Neural cell (in vitro differentiated cells): Measurements from ENCODE around the gene SP5. TPM values are rescaled to one million over a fixed set of nuclear protein-coding genes. Genes with fewer than 3 reads are reported as not detected.

ENCODE experiments used
- H2AFZ ChIP-seq: fragments of 200-600, 300-800 bp; sonication (generic), shearing (Covaris generic); 2 replicates; pipeline ENCODE4 v1.6.0; 2014; ENCODE audit warnings: low read depth, mild to moderate bottlenecking, antibody characterized with exemption, low read length, moderate library complexity
- H3F3A ChIP-seq: fragments of 200-600 bp; shearing (Covaris generic); 2 replicates; pipeline ENCODE4 v1.6.1; 2016; ENCODE audit warnings: mild to moderate bottlenecking, moderate library complexity, mixed read lengths, antibody characterized with exemption, low read length; ENCODE audit not compliant: insufficient read depth, poor library complexity, severe bottlenecking
- H3K27ac ChIP-seq: fragments of 200-600, 300-800 bp; sonication (generic), shearing (Covaris generic); 2 replicates; pipeline ENCODE4 v1.5.1; 2014; ENCODE audit warnings: mild to moderate bottlenecking, low read length, moderate library complexity
- H3K27me3 ChIP-seq: fragments of 300-800, 200-600 bp; sonication (generic), shearing (Covaris generic); 2 replicates; pipeline ENCODE4 v1.6.0; 2014; ENCODE audit warnings: mild to moderate bottlenecking, low read depth, low read length, moderate library complexity; ENCODE audit not compliant: insufficient read depth
- H3K36me3 ChIP-seq: fragments of 300-800, 200-600 bp; sonication (generic), shearing (Covaris generic); 2 replicates; pipeline ENCODE4 v1.5.1; 2014; ENCODE audit warnings: mild to moderate bottlenecking, antibody characterized with exemption, low read length, moderate library complexity; ENCODE audit not compliant: insufficient read depth
- H3K4me2 ChIP-seq: fragments of 300-800, 200-600 bp; sonication (generic), shearing (Covaris generic); 2 replicates; pipeline ENCODE4 v1.6.0; 2014; ENCODE audit warnings: mild to moderate bottlenecking, low read length
- H3K4me3 ChIP-seq: fragments of 300-800, 200-600 bp; sonication (generic), shearing (Covaris generic); 2 replicates; pipeline ENCODE4 v1.5.1; 2014; ENCODE audit warnings: mild to moderate bottlenecking, low read length, moderate library complexity
- H3K79me2 ChIP-seq: fragments of 200-600 bp; shearing (Covaris generic); replicated peaks from 2 replicates; pipeline ENCODE4 v1.6.0; 2014; ENCODE audit warnings: mild to moderate bottlenecking, low read length, moderate library complexity; ENCODE audit not compliant: insufficient read depth
- H3K9ac ChIP-seq: fragments of 300-800, 200-600 bp; sonication (generic), shearing (Covaris generic); 2 replicates; pipeline ENCODE4 v1.6.1; 2016; ENCODE audit warnings: mild to moderate bottlenecking, low read length, mixed read lengths
- H3K9me2 ChIP-seq: fragments of 200-600 bp; shearing (Covaris generic); 2 replicates; pipeline ENCODE4 v1.6.1; 2016; ENCODE audit warnings: mild to moderate bottlenecking, low read length, mixed read lengths; ENCODE audit not compliant: insufficient read depth
- H3K9me3 ChIP-seq: fragments of 200-600, 300-800 bp; sonication (generic), shearing (Covaris generic); 2 replicates; pipeline ENCODE4 v1.6.1; 2016; ENCODE audit warnings: mild to moderate bottlenecking, mixed run types, low read length, moderate library complexity, mixed read lengths
- H4K20me1 ChIP-seq: fragments of 200-600 bp; shearing (Covaris generic); 2 replicates; pipeline ENCODE4 v1.6.1; 2016; ENCODE audit warnings: mild to moderate bottlenecking, mixed run types; ENCODE audit not compliant: insufficient read depth
- CTCF ChIP-seq: fragments of 450-650 bp; IDR thresholded peaks from 2 replicates; pipeline ENCODE4 v1.5.1; 2014; ENCODE audit warnings: antibody characterized with exemption, mild to moderate bottlenecking, moderate library complexity; ENCODE audit not compliant: poor library complexity, severe bottlenecking
- EP300 ChIP-seq: fragments of 450-650 bp; conservative IDR thresholded peaks from 2 replicates; pipeline ENCODE4 v1.6.1; 2014; ENCODE audit warnings: antibody characterized with exemption, mild to moderate bottlenecking, moderate library complexity; ENCODE audit not compliant: poor library complexity, severe bottlenecking
- EZH2 ChIP-seq: fragments of 200-600, 300-800 bp; shearing (Covaris generic), sonication (generic); IDR thresholded peaks from 2 replicates; pipeline ENCODE4 v1.6.1; 2014; ENCODE audit warnings: antibody characterized with exemption, low read length, borderline replicate concordance, mild to moderate bottlenecking; ENCODE audit not compliant: insufficient read depth, poor library complexity, severe bottlenecking
- MXI1 ChIP-seq: fragments of 450-650 bp; conservative IDR thresholded peaks from 2 replicates; pipeline ENCODE4 v1.6.1; 2014; ENCODE audit warnings: antibody characterized with exemption, mild to moderate bottlenecking; ENCODE audit not compliant: poor library complexity, severe bottlenecking
- POLR2AphosphoS5 ChIP-seq: IDR thresholded peaks from 2 replicates; pipeline ENCODE4 v1.6.1; 2012
- RAD21 ChIP-seq: fragments of 450-650 bp; conservative IDR thresholded peaks from 2 replicates; pipeline ENCODE4 v1.6.1; 2014; ENCODE audit warnings: antibody characterized with exemption, mild to moderate bottlenecking, moderate library complexity
- REST ChIP-seq: IDR thresholded peaks from 2 replicates; pipeline ENCODE4 v1.6.1; 2012; ENCODE audit warnings: borderline replicate concordance
- SMC3 ChIP-seq: fragments of 450-650 bp; conservative IDR thresholded peaks from 2 replicates; pipeline ENCODE4 v1.6.1; 2014; ENCODE audit warnings: antibody characterized with exemption, mild to moderate bottlenecking, moderate library complexity; ENCODE audit not compliant: poor library complexity
- TAF1 ChIP-seq: IDR thresholded peaks from 2 replicates; pipeline ENCODE4 v1.6.1; 2012; ENCODE audit warnings: low read depth
- polyA plus RNA-seq: library from polyadenylated mRNA; depleted of rRNA; stranded (reverse); fragments of >200 nt; gene quantifications from 2 replicates; pipeline ENCODE4 v1.2.3, GENCODE V29; 2014

Gene SP5
- polyA plus RNA-seq, 1 donor from 2014 or later, result 0.15 TPM

GRCh38 chr2:170761572-170761971 is 46.4 kb downstream of the SP5 start:
- no peak overlapping the region for H3K27ac ChIP-seq
- H3K4me2 ChIP-seq, result no peak overlapping the region
- TF ChIP-seq REST, result no peak
- no peak for TF ChIP-seq EZH2
- TF ChIP-seq TAF1, result no peak
- no peak for TF ChIP-seq MXI1
- no peak for TF ChIP-seq RAD21
- H2AFZ ChIP-seq, result no peak overlapping the region
- no peaks in the 10 kb centered on the region for H4K20me1 ChIP-seq
- H3K4me3 ChIP-seq, result no peak overlapping the region
- no peaks in the 10 kb centered on the region for H3K27me3 ChIP-seq
- H3K79me2 ChIP-seq, result no peaks in the 10 kb centered on the region
- H3K9ac ChIP-seq, result no peak overlapping the region
- no peaks in the 10 kb centered on the region for H3F3A ChIP-seq
- no peaks in the 10 kb centered on the region for H3K9me2 ChIP-seq
- H3K9me3 ChIP-seq, result no peaks in the 10 kb centered on the region
- H3K36me3 ChIP-seq, result no peaks in the 10 kb centered on the region

- Histone ChIP-seq H3K4me2 (no peak overlapping the region), H3K79me2 (no peaks in the 10 kb centered on the region), H3K27ac (no peak overlapping the region), H3K27me3 (no peaks in the 10 kb centered on the region), H3K9me3 (no peaks in the 10 kb centered on the region), H3K4me3 (no peak overlapping the region), H2AFZ (no peak overlapping the region), H3K9ac (no peak overlapping the region), H3K9me2 (no peaks in the 10 kb centered on the region), H4K20me1 (no peaks in the 10 kb centered on the region), H3F3A (no peaks in the 10 kb centered on the region), H3K36me3 (no peaks in the 10 kb centered on the region)
- TF ChIP-seq TAF1 (no peak), REST (no peak), RAD21 (no peak), EZH2 (no peak), CTCF (no peak), EP300 (no peak), SMC3 (no peak), POLR2AphosphoS5 (no peak), MXI1 (no peak)
Observed at GRCh38 chr2:170762760-170763159, 47.6 kb downstream of the SP5 start.
